Upper lobe of right lung (tissue), 1 donor: ENCODE results near the gene TGFB1I1. TPM values are rescaled to one million over a fixed set of nuclear protein-coding genes. Genes with fewer than 3 reads are reported as not detected.
A peak's percentile ranks its signal among the peaks of the same experiment; 100 is the strongest.

ENCODE experiments used
- ATAC-seq: fragments of 200-7000 bp; cut with Tn5 transposase; one replicate; pipeline ENCODE4 v1.9.1; 2020; ENCODE audit warnings: mild to moderate bottlenecking, moderate library complexity
- DNase-seq: peaks from one replicate; pipeline ENCODE4 v3.0.0-alpha.2; 2020
- H3K27ac ChIP-seq: fragments of 200-600 bp; one replicate; pipeline ENCODE4 v1.8.0; 2022
- H3K27me3 ChIP-seq: fragments of 200-600 bp; one replicate; pipeline ENCODE4 v1.8.0; 2022; ENCODE audit warnings: mild to moderate bottlenecking
- H3K36me3 ChIP-seq: fragments of 200-600 bp; one replicate; pipeline ENCODE4 v1.8.0; 2022
- H3K4me1 ChIP-seq: fragments of 200-600 bp; one replicate; pipeline ENCODE4 v1.8.0; 2022
- H3K4me3 ChIP-seq: fragments of 200-600 bp; one replicate; pipeline ENCODE4 v1.8.0; 2022; ENCODE audit warnings: mild to moderate bottlenecking
- H3K9me3 ChIP-seq: fragments of 200-600 bp; one replicate; pipeline ENCODE4 v1.8.0; 2022
- CTCF ChIP-seq: fragments of 200-600 bp; IDR thresholded peaks from one replicate; pipeline ENCODE4 v1.8.0; 2022; ENCODE audit warnings: antibody characterized with exemption
- intact Hi-C: fragments of 100-400 bp; cut with DNase I; formaldehyde crosslinking; loops from one replicate; pipeline ENCODE4 v1.11.0; 2022
- total RNA-seq: library from RNA; stranded (reverse); fragmentation: NEBNext Ultra II Directional; extraction: Animal tissue kit (Norgen Biotek cat#: 25700); gene quantifications from one replicate; pipeline ENCODE4 v1.2.1, GENCODE V29; 2021
- donor health status: DM: no; HTN: yes; CAD: no; lungs with severe emphysema.

The TGFB1I1 gene
- total RNA-seq, 1 donor from 2014 or later = 49.9 TPM

- peaks cover 18% of the 10 kb centered on the region for H3K36me3 ChIP-seq
- H3K27me3 ChIP-seq = no peaks in the 10 kb centered on the region
- intact Hi-C loops = no loop called here
- peaks cover 15% of the 10 kb centered on the region for H3K4me1 ChIP-seq
- H3K9me3 ChIP-seq = no peaks in the 10 kb centered on the region
- H3K27ac ChIP-seq = no peak overlapping the region
- TF ChIP-seq CTCF = no peak
- H3K4me3 ChIP-seq = no peak overlapping the region
- ATAC-seq (no peak), DNase-seq (no peak)
These were observed 3.1 kb downstream of the TGFB1I1 start for GRCh38 chr16:31474773-31475738.

- H3K9me3 ChIP-seq = no peaks in the 10 kb centered on the region
- intact Hi-C loops = no loop called here
- peaks cover 16% of the 10 kb centered on the region for H3K4me1 ChIP-seq
- no peaks in the 10 kb centered on the region for H3K27me3 ChIP-seq
- H3K4me3 ChIP-seq = peak overlapping the region; percentile 54
- peaks cover 18% of the 10 kb centered on the region for H3K36me3 ChIP-seq
- peak; percentile 13 for ATAC-seq
- peak overlapping the region; percentile 80 for H3K27ac ChIP-seq
- peak; percentile 81 for DNase-seq
- TF ChIP-seq CTCF = no peak
These were observed 4.0 kb downstream of the TGFB1I1 start for GRCh38 chr16:31475946-31476302.

- Histone ChIP-seq H3K27me3 (no peaks in the 10 kb centered on the region), H3K36me3 (peaks cover 18% of the 10 kb centered on the region), H3K4me3 (peak overlapping the region; percentile 54), H3K4me1 (peaks cover 11% of the 10 kb centered on the region), H3K9me3 (no peaks in the 10 kb centered on the region), H3K27ac (peak overlapping the region; percentile 80)
- ATAC-seq (peak; percentile 78), DNase-seq (peak; percentile 96)
- intact Hi-C loops = no loop called here
- no peak for TF ChIP-seq CTCF
These were observed 4.6 kb downstream of the TGFB1I1 start for GRCh38 chr16:31476303-31477219.

GRCh38 chr16:31477220-31478216 lies 5.6 kb downstream of the TGFB1I1 start:
- H3K36me3 ChIP-seq = peaks cover 18% of the 10 kb centered on the region
- peak overlapping the region; percentile 54 for H3K4me3 ChIP-seq
- peaks cover 9% of the 10 kb centered on the region for H3K4me1 ChIP-seq
- peak overlapping the region; percentile 80 for H3K27ac ChIP-seq
- H3K27me3 ChIP-seq = no peaks in the 10 kb centered on the region
- DNase-seq (peak; percentile 93), ATAC-seq (peak; percentile 73)
- intact Hi-C loops = no loop called here
- no peaks in the 10 kb centered on the region for H3K9me3 ChIP-seq
- peak; percentile 40 for TF ChIP-seq CTCF

GRCh38 chr16:31478956-31479355 lies 7.0 kb downstream of the TGFB1I1 start:
- no peaks in the 10 kb centered on the region for H3K9me3 ChIP-seq
- H3K4me3 ChIP-seq = no peak overlapping the region
- DNase-seq = no peak
- no peak overlapping the region for H3K27ac ChIP-seq
- ATAC-seq = no peak
- H3K36me3 ChIP-seq = peaks cover 17% of the 10 kb centered on the region
- intact Hi-C loops = no loop called here
- no peak for TF ChIP-seq CTCF
- peaks cover 7% of the 10 kb centered on the region for H3K4me1 ChIP-seq
- H3K27me3 ChIP-seq = no peaks in the 10 kb centered on the region
